Mucosa of rectum (tissue), 2 donors: Measurements from ENCODE around the gene TMBIM6.

Source experiments
- H3K27ac ChIP-seq, 2 donors: one replicate each; pipeline ENCODE4 v1.7.0; 2013; ENCODE audit warnings: inconsistent platforms in 2 of 2, low read depth in 2 of 2, low read length in 2 of 2
- H3K27me3 ChIP-seq, 2 donors: one replicate each; pipeline ENCODE4 v1.7.0; 2013; ENCODE audit warnings: low read length in 2 of 2; ENCODE audit not compliant: control insufficient read depth in 2 of 2, insufficient read depth in 2 of 2
- H3K36me3 ChIP-seq, 2 donors: one replicate each; pipeline ENCODE4 v1.7.0; 2013; ENCODE audit warnings: low read length in 2 of 2; ENCODE audit not compliant: control insufficient read depth in 2 of 2, insufficient read depth in 2 of 2
- H3K4me1 ChIP-seq, 2 donors: one replicate each; pipeline ENCODE4 v1.7.0; 2013; ENCODE audit warnings: low read length in 2 of 2, mild to moderate bottlenecking in 1 of 2; ENCODE audit not compliant: control insufficient read depth in 2 of 2, insufficient read depth in 2 of 2
- H3K4me3 ChIP-seq, 2 donors: one replicate each; pipeline ENCODE4 v1.7.0; 2013; ENCODE audit warnings: low read length in 2 of 2
- H3K9ac ChIP-seq, 2 donors: one replicate each; pipeline ENCODE4 v1.7.0; 2013; ENCODE audit warnings: low read length in 2 of 2, low read depth in 1 of 2, mild to moderate bottlenecking in 1 of 2
- H3K9me3 ChIP-seq, 2 donors: one replicate each; pipeline ENCODE4 v1.7.0; 2013; ENCODE audit warnings: low read length in 2 of 2; ENCODE audit not compliant: control insufficient read depth in 2 of 2
- donor health status: healthy.
- donor health status: Normal muscosa, but diverticular disease.

Gene TMBIM6

DNA sequence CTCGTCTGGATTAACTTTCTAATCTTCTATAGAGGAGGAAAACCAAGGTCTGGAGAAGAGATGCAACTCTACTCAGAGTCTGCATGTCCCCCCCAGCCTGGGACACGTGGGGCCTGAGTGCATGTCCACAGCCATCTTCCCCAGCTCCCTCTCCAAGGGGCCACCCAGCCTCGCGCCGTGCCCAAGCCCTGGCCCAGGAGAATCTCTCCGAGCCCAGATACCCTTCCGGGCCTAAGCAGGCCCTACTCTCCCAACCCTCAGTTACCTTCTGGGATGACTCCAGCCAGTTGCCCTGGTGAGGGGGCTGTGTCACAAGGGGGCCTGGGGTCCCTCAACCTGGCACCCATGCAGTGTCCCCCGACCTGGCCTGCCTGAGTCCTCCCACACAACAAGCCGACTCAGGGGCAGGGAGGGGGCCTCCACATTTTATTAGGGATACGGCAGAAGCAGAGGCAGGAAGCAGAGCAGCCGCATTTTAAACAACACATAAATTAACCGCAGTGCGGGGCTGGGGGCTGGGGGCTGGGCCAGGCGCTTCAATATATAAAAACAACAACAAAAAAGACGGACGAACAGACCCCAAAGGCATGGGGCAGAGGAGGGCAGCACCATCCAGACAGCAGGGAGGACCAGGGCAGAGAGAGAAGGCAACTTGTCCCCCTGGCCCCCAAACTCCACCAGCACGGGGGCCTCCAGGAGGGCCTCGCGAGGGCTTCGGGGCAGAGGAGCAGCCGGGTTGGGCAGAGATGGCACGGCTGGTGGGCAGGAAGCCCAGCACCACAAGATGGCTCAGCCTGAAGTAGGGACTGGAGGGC lies 49.6 kb downstream of the TMBIM6 start:
- Histone ChIP-seq H3K27me3 (no peaks in the 10 kb centered on the region), H3K9me3 (peaks cover 0 to 2% of the 10 kb centered on the region in 2 donors), H3K36me3 (no peaks in the 10 kb centered on the region), H3K27ac (no peak overlapping the region), H3K4me1 (no peaks in the 10 kb centered on the region), H3K9ac (no peak overlapping the region), H3K4me3 (no peak overlapping the region)

DNA sequence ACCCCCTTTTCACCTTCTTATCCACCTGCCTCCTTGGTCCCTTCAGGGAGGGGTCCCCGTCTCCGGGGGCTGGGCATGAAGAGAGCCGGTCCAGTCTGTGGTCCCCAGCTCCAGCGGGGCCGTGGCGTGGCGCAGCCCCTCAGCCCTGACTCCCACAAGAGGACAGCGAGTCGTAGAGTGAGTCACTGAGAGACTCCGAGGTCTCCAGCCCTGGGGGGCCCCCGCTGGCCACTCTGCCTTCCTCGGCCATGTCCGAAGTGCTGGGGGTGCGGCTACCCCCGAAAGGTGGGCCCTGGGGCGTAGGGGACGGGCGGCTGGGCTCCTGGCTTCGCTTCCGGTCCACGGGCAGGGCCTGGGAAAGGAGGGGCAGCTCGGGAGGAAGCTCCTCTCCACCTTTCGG lies 50.3 kb downstream of the TMBIM6 start:
- H3K9me3 ChIP-seq, result peaks cover 0 to 2% of the 10 kb centered on the region in 2 donors
- no peaks in the 10 kb centered on the region for H3K36me3 ChIP-seq
- no peaks in the 10 kb centered on the region for H3K4me1 ChIP-seq
- H3K9ac ChIP-seq, result no peak overlapping the region
- no peaks in the 10 kb centered on the region for H3K27me3 ChIP-seq
- H3K27ac ChIP-seq, result no peak overlapping the region
- H3K4me3 ChIP-seq, result no peak overlapping the region

DNA sequence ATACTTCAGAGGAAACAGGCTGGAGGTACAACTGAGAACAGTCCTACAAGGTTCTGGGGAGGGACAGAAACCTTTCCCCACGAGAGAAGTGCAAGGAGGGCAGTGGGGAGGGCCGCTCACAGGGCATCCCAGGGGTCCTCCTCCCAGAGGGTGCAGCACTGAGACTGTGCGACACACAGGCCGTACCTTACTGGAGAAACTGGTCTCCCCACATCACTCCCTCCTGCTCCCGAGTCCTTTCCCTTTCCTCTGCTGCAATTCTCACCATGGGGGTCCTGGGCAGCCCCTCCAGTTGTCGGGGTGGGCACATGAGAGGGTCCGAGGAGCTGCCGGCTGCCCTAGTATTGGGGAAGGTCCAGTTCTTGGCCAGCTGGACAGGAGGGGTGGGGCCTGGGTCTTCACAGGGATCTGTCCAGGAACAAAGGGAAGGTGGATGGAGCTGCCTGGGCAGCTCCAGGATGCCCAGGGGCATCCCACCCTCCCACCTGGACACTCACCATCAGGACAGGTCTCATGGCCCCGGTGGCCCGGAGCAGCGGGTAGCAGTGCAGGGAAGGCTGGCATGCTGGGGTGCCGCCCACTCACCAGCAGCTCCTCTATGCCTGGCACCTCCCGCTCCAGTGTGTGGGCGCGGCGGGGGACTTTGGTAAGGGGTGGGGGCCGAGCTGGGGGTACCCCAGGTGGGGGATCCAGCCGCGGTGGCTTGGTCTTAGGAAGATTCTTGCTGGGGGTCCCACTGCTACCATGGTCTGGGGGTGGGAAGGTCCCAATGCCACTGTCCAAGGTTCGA lies 51.0 kb downstream of the TMBIM6 start:
- H3K27me3 ChIP-seq, result no peaks in the 10 kb centered on the region
- H3K4me1 ChIP-seq, result no peaks in the 10 kb centered on the region
- peaks cover 0 to 2% of the 10 kb centered on the region in 2 donors for H3K9me3 ChIP-seq
- no peak overlapping the region for H3K9ac ChIP-seq
- H3K27ac ChIP-seq, result no peak overlapping the region
- no peaks in the 10 kb centered on the region for H3K36me3 ChIP-seq
- H3K4me3 ChIP-seq, result no peak overlapping the region

DNA sequence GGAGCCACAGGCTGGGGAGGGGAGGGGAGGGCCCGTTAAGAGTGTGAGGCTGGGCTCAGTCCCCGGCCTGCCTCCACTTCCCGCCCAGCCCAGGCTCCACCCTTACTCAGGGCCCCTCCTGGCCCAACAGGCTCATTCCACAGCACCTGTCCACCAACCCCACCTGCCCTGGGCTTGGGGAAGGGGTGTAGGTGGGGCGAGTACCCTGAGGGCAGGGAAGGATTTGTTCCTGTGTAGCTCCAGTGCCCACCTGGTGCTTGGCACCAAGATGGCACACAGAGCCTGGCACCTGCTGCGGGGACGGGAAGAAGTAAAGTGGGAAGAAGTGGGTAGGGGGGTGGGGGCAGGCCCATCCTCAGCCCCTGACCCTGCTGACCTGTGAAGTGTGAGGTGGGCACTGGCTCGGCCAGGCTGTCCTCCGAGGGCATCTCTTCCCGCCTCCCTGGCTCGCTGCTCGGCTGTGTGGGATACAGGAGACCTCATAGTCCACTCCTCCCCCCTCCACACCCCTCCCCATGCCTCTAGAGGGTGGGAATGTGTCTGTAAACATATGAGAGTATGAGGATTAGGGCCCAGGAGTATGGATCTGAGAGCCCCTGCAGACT lies 51.7 kb downstream of the TMBIM6 start:
- H3K4me3 ChIP-seq, result no peak overlapping the region
- H3K36me3 ChIP-seq, result peaks cover 2 to 5% of the 10 kb centered on the region in 2 donors
- H3K9ac ChIP-seq, result no peak overlapping the region
- no peaks in the 10 kb centered on the region for H3K4me1 ChIP-seq
- no peaks in the 10 kb centered on the region for H3K27me3 ChIP-seq
- H3K9me3 ChIP-seq, result no peaks in the 10 kb centered on the region
- no peak overlapping the region for H3K27ac ChIP-seq

DNA sequence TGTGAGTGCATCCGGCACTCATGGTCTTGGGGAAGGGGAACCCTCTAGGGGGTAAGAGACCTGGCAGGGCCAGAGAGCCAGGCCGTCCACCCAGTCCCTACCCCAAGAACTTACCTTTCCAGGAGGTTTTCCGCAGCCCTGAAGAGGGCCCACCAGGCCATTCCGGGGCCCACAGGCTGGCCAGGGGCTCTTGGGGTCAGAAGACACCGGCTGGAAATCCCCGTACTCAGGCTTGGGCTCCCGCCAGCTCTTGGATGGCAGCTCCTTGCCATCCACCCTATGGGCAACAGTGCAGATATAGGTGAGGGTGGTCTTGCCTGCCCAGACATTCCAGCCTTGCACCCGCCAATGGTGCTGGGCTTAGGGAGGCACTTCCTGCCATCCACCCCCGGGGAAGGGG lies 52.3 kb downstream of the TMBIM6 start:
- Histone ChIP-seq H3K4me3 (no peak overlapping the region), H3K36me3 (peaks cover 2 to 5% of the 10 kb centered on the region in 2 donors), H3K27ac (no peak overlapping the region), H3K4me1 (no peaks in the 10 kb centered on the region), H3K27me3 (no peaks in the 10 kb centered on the region), H3K9me3 (no peaks in the 10 kb centered on the region), H3K9ac (no peak overlapping the region)

DNA sequence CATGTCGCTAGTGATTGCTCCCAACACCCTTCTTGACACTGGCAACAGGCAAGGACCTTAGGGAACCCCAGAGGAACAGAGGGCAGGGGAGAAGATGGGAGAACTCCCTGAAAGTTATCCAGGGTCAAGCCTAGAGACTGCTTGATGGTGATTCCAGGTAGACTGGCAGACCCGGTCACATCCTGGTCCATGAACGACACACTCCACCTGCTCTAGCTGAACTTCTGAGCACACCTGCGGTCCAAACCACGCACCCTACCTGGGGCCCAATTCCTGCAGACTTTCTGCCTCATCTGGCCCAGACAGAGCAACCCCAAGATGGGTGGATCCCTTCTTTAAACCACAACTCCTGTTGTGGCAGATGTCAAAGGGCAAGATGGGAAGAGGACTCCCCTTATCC lies 52.7 kb downstream of the TMBIM6 start:
- H3K27ac ChIP-seq, result no peak overlapping the region
- H3K36me3 ChIP-seq, result peaks cover 2 to 8% of the 10 kb centered on the region in 2 donors
- no peaks in the 10 kb centered on the region for H3K9me3 ChIP-seq
- no peak overlapping the region for H3K9ac ChIP-seq
- no peaks in the 10 kb centered on the region for H3K4me1 ChIP-seq
- H3K27me3 ChIP-seq, result no peaks in the 10 kb centered on the region
- no peak overlapping the region for H3K4me3 ChIP-seq

DNA sequence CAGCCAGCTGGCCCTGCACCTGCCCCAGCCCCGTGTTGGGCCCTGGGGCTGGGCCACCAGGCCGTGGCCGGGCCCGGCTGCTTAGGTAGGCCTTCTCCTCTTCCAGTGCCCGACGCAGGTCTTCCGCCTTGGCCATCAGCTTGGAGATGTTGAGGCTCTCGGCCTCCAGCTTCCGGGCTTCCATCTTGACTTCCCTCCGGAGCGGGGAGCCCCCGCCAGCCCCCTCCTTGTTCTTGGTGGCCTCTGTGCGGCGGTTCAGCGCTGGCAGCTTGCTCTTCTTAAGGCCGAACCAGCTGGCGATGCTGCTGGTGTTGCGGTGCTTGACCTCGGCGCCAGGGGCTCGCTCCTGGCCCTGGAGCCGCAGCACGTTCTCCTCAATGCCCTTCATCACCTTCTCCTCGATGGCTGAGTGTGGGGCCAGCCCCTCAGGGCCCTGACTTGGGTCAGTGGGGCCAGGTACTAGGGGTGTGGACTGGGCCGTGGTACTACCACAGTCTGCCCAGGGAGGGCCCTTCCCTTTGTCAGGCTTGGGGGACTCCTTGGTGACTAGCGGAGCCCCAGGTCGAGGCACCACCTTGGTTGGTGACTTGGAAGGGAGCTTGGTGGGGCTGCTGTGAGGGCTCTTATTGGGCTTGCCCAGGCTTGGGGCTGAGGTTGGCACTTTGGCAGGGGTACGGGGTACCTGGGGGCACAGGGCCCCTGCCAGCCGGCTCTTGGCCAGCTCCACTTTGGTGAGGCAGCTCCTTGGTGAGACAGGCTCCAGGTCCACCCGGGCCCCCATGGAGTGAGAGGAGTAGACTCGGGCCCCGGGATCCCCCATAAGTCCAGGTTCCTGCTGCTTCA lies 53.7 kb downstream of the TMBIM6 start:
- Histone ChIP-seq H3K9me3 (no peaks in the 10 kb centered on the region), H3K27me3 (no peaks in the 10 kb centered on the region), H3K4me3 (no peak overlapping the region), H3K4me1 (no peaks in the 10 kb centered on the region), H3K9ac (no peak overlapping the region), H3K36me3 (peaks cover 2 to 11% of the 10 kb centered on the region in 2 donors), H3K27ac (no peak overlapping the region)

DNA sequence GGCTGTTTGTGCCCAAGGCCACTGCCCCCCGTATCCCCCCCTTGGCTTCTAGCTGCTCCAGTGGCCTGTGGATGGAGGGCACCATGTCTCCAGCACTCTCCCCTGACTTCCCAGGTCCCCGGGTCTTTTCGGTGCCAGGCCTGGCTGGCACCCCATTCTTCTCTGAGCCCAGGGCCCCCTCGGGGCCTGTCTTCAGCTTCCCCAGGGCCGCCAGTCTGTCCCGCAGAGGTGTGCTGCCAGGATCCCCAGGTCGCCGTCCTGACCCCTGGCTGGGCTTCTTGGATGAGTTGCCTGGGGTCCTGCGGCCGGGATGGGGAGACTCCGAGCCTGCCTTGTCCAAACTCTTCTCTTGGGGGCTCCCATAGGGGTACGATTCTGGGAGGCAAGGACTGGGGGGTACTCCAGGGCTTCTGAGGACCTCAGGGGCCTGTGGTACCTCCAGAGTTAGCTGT lies 54.3 kb downstream of the TMBIM6 start:
- Histone ChIP-seq H3K36me3 (peaks cover 5 to 11% of the 10 kb centered on the region in 2 donors), H3K4me1 (no peaks in the 10 kb centered on the region), H3K27me3 (no peaks in the 10 kb centered on the region), H3K9me3 (no peaks in the 10 kb centered on the region), H3K9ac (no peak overlapping the region), H3K4me3 (no peak overlapping the region), H3K27ac (no peak overlapping the region)

DNA sequence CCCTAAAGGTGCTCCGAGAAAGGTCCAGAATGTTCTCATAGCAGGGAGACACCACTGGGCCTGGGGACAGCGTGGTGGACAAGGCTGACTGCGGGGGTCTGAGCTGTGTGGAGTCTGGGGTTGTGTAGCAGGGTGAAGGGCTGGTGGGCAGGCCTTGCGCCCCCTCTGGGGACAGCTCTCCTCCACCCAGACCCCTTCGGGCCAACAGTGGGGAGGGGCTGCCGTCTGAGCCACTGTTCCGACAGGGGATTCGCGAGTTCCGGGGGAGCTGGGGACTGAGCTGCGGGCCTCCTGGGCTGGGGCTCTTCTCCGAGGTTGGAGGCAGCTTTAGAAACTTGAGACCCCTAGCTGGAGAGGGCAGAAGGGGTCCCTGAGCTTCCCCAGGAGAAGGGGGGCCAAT lies 54.8 kb downstream of the TMBIM6 start:
- Histone ChIP-seq H3K4me1 (no peaks in the 10 kb centered on the region), H3K27ac (no peak overlapping the region), H3K9ac (no peak overlapping the region), H3K36me3 (peaks cover 5 to 11% of the 10 kb centered on the region in 2 donors), H3K4me3 (no peak overlapping the region), H3K9me3 (no peaks in the 10 kb centered on the region), H3K27me3 (no peaks in the 10 kb centered on the region)
